ENCODE results near the gene EBF3. TPM values are rescaled to one million over a fixed set of nuclear protein-coding genes. Genes with fewer than 3 reads are reported as not detected.

Gene EBF3
- total and polyA plus RNA-seq, 9 of the 15 experiments (the other 6 are each of a cell fraction or from before 2014, with no cell fraction given): not detected

DNA sequence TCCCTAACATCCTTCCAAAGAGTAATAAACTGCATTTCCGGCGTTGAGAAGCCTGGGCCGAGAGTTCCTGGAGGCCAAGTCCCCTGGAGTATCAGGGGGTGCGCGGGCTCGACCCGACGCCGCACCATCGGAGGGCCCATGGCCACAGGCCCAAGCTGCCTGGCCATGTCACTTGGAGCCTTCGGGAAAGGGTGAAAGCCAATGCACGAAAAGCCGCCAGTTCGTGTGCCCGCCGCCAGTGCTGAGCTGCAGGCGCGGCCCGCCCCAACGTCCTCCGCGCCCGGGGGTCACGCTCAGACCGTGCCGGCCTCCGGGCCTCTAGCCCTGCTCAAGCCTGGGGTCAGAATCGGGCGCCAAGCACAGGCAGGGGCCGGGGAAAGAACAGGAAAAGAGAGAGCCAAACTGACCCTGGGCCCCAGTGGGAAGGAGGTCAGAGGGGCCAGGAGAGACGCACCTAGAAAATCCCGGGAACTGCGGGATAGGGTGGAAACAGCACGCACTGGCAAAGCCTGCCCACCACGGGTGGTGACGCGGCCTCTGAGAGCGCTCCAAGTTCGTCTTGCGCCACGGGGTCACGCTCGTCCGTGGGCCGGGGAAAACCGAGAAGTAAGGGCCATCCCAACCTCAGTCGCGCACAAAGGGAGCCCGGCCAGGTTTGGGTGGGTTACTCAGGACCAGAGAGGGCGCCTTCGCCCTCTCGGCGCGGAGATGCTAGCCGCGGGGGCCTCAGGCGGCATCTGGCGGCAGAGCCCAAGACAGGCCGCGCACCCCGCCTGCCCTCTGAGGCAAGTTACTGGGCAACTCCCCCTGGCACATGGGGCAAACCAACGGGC is 4.2 kb upstream of the EBF3 start:
- CTCF ChIA-PET (ENCODE audit: low intra/inter-chr PET ratio): no interaction called here
- no peak for FAIRE-seq

More for the DNA sequence above, 4.2 kb upstream of the EBF3 start:
- Histone ChIP-seq H3K4me1 (replicated peaks in 1 of 2; ENCODE audit: control insufficient read depth in 2 of 2, insufficient read depth in 2 of 2, low read length in 2 of 2) (peaks cover 0 to 12% of the 10 kb centered on the region in 2 experiments; a peak in 2 of 5 replicates), H3K27ac (ENCODE audit: extremely low read depth, low read depth, low read length) (no peak overlapping the region), H2AFZ (ENCODE audit: low read depth, low read length) (no peak overlapping the region), H3K9me1 (ENCODE audit: control insufficient read depth, insufficient read depth, low read length) (no peaks in the 10 kb centered on the region), H3K4me2 (ENCODE audit: insufficient read depth, low read length) (no peak overlapping the region), H3K36me3 (ENCODE audit: control insufficient read depth, insufficient read depth, low read length) (no peaks in the 10 kb centered on the region), H3K4me3 (no peak overlapping the region), H3K9ac (ENCODE audit: insufficient read depth in 1 of 2, low read depth in 2 of 2, low read length in 2 of 2) (no peak overlapping the region), H3K79me2 (ENCODE audit: control insufficient read depth, insufficient read depth, low read length) (no peaks in the 10 kb centered on the region), H3K9me3 (replicated peaks; ENCODE audit: control insufficient read depth, insufficient read depth, low read depth, low read length) (no peaks in the 10 kb centered on the region), H4K20me1 (replicated peaks; ENCODE audit: control insufficient read depth, insufficient read depth, low read length) (no peaks in the 10 kb centered on the region), H3K27me3 (ENCODE audit: control insufficient read depth in 2 of 2, insufficient read depth in 2 of 2, low read length in 2 of 2) (peaks cover 0 to 18% of the 10 kb centered on the region in 2 experiments; a peak in 2 of 5 replicates)
- DNase-seq (ENCODE audit: extremely low read depth in 1 of 4, low spot score in 3 of 4) (no peak), ATAC-seq (no peak)
- BruUV-seq (replicated peaks): no TSS peak
- POLR2A ChIA-PET: no interaction called here
- TF ChIP-seq, protein P1, sequence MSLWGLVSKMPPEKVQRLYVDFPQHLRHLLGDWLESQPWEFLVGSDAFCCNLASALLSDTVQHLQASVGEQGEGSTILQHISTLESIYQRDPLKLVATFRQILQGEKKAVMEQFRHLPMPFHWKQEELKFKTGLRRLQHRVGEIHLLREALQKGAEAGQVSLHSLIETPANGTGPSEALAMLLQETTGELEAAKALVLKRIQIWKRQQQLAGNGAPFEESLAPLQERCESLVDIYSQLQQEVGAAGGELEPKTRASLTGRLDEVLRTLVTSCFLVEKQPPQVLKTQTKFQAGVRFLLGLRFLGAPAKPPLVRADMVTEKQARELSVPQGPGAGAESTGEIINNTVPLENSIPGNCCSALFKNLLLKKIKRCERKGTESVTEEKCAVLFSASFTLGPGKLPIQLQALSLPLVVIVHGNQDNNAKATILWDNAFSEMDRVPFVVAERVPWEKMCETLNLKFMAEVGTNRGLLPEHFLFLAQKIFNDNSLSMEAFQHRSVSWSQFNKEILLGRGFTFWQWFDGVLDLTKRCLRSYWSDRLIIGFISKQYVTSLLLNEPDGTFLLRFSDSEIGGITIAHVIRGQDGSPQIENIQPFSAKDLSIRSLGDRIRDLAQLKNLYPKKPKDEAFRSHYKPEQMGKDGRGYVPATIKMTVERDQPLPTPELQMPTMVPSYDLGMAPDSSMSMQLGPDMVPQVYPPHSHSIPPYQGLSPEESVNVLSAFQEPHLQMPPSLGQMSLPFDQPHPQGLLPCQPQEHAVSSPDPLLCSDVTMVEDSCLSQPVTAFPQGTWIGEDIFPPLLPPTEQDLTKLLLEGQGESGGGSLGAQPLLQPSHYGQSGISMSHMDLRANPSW (CRISPR knock-in tag; IDR thresholded peaks at IDR 0.05): no peak
- TF ChIP-seq, protein P2, sequence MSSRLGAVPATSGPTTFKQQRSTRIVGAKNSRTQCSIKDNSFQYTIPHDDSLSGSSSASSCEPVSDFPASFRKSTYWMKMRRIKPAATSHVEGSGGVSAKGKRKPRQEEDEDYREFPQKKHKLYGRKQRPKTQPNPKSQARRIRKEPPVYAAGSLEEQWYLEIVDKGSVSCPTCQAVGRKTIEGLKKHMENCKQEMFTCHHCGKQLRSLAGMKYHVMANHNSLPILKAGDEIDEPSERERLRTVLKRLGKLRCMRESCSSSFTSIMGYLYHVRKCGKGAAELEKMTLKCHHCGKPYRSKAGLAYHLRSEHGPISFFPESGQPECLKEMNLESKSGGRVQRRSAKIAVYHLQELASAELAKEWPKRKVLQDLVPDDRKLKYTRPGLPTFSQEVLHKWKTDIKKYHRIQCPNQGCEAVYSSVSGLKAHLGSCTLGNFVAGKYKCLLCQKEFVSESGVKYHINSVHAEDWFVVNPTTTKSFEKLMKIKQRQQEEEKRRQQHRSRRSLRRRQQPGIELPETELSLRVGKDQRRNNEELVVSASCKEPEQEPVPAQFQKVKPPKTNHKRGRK (tag; IDR thresholded peaks at IDR 0.05): no peak
- TF ChIP-seq, protein P3, sequence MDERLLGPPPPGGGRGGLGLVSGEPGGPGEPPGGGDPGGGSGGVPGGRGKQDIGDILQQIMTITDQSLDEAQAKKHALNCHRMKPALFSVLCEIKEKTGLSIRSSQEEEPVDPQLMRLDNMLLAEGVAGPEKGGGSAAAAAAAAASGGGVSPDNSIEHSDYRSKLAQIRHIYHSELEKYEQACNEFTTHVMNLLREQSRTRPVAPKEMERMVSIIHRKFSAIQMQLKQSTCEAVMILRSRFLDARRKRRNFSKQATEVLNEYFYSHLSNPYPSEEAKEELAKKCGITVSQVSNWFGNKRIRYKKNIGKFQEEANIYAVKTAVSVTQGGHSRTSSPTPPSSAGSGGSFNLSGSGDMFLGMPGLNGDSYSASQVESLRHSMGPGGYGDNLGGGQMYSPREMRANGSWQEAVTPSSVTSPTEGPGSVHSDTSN (CRISPR knock-in tag; IDR thresholded peaks at IDR 0.05; ENCODE audit: low read depth): no peak
- TF ChIP-seq, protein P3 (tag; conservative IDR thresholded peaks at IDR 0.05; ENCODE audit: low read depth): no peak
- TF ChIP-seq BRD4 (IDR thresholded peaks at IDR 0.05) (no peak), EHMT2 (IDR thresholded peaks at IDR 0.05) (no peak), ZC3H4 (CRISPR knock-in tag; IDR thresholded peaks at IDR 0.05; ENCODE audit: borderline replicate concordance) (no peak), BRD9 (IDR thresholded peaks at IDR 0.05; ENCODE audit: low read depth, partially characterized antibody) (no peak), CSDE1 (IDR thresholded peaks at IDR 0.05) (no peak), PTRF (tag; IDR thresholded peaks at IDR 0.05) (no peak)
- TF ChIP-seq, protein P4, sequence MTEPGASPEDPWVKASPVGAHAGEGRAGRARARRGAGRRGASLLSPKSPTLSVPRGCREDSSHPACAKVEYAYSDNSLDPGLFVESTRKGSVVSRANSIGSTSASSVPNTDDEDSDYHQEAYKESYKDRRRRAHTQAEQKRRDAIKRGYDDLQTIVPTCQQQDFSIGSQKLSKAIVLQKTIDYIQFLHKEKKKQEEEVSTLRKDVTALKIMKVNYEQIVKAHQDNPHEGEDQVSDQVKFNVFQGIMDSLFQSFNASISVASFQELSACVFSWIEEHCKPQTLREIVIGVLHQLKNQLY (CRISPR knock-in tag; conservative IDR thresholded peaks at IDR 0.05): no peak
- intact Hi-C loops (cut with micrococcal nuclease): no loop called here
- in situ Hi-C loops (cut with MboI): no loop called here
- 12% methylated on average over 26 of the region's 62 CpGs for WGBS (ENCODE audit: insufficient coverage, low coverage, missing lambda C conversion rate)
